Activated naive CD4-positive, alpha-beta T cell treated with anti-CD3 and anti-CD28 coated beads, Interleukin-2, amount 50 U/mL, for 72 hours (primary cell): ENCODE results near the gene RMI2. TPM values are rescaled to one million over a fixed set of nuclear protein-coding genes. Genes with fewer than 3 reads are reported as not detected.

Source experiments
- ATAC-seq, 2 donors: fragments of 150-1000 bp; cut with Tn5 transposase; 2 replicates each; pipeline ENCODE4 v1.10.0; 2021; ENCODE audit warnings: mild to moderate bottlenecking in 2 of 2, moderate library complexity in 2 of 2
- DNase-seq, 2 donors: peaks; one replicate each; pipeline ENCODE4 v3.0.0; 2021 to 2022; ENCODE audit warnings: low spot score in 2 of 2
- H3K27ac Mint-ChIP-seq, 2 donors: one replicate each; pipeline ENCODE4 v1.8.0; 2022; ENCODE audit warnings: mild to moderate bottlenecking in 2 of 2, mixed read lengths in 2 of 2
- H3K36me3 Mint-ChIP-seq, 2 donors: one replicate each; pipeline ENCODE4 v1.8.0; 2022; ENCODE audit warnings: mixed read lengths in 2 of 2
- H3K9me3 Mint-ChIP-seq, 2 donors: one replicate each; pipeline ENCODE4 v1.8.0; 2022; ENCODE audit warnings: mixed read lengths in 2 of 2
- total RNA-seq, 2 donors: library from RNA; stranded (reverse); gene quantifications; one replicate each; pipeline ENCODE4 v1.2.3, GENCODE V29; 2022

RMI2 gene
- total RNA-seq, 2 donors from 2014 or later = 40.4 to 78.1 TPM

DNA sequence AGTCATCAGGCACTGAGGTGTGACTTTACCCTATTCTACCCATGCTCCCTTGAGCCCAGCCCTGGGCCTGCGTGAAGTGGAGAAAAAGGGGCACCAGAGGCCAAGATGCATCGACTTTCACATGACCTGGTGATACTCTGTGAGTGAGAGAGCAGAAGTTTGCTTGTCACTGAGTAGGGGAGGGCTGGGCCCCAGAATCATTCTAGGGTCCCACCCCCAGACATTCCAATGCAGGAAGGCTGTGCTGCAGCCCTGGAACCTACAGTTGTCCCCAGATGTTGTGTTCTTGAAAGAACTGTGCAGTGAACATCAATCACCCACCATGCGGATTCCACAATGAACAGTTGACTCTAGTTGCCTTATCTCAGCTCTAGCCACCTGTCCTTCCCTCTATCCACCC is 6.2 kb upstream of the RMI2 start:
- Mint-ChIP-seq H3K36me3 (no peaks in the 10 kb centered on the region), H3K9me3 (no peaks in the 10 kb centered on the region), H3K27ac (no peak overlapping the region)
- DNase-seq (no peak), ATAC-seq (no peak)

DNA sequence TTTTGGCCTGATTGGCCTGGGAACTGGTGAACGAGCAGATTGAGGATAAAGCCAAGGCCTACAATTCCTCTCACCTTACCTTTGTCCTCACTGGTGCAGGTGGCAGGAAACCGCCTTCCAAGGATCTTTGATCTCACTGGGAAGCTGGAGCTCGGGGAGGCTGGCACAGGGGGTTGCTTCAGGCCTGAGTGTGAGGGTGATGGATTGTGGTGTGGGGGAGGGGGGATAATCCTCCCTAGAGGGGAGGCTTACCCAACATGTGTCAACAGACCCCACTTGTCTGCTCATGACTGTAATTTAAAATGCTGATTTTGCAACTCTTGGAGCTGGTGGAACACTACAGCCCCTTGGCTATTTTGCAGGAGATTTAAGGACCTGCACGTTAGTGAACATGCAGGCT is 4.5 kb upstream of the RMI2 start:
- ATAC-seq = no peak

DNA sequence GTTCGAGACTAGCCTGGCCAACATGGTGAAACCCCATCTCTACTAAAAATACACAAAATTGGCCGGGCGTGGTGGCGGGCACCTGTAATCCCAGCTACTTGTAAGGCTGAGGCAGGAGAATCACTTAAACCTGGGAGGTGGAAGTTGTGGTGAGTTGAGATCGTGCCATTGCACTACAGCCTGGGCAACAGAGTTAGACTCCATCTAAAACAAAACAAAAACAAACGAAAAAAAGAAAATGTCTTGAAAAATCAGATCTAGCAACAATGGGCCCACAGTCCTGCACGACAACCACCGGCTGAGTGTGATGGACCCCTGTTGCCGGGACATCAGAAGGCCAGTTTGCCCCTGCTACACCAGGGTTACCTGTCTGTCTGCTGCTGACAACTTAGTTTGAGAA is 3.9 kb upstream of the RMI2 start:
- no peak for ATAC-seq
- DNase-seq = no peak
- Mint-ChIP-seq H3K36me3 (peaks cover 6 to 7% of the 10 kb centered on the region in 2 donors), H3K9me3 (no peaks in the 10 kb centered on the region), H3K27ac (peak overlapping the region in 1 of 2 donors; percentile 41)

More for the DNA sequence above, 4.5 kb upstream of the RMI2 start:
- no peaks in the 10 kb centered on the region for H3K9me3 Mint-ChIP-seq
- no peak for DNase-seq
- peak overlapping the region in 1 of 2 donors; percentile 22 for H3K27ac Mint-ChIP-seq
- H3K36me3 Mint-ChIP-seq = peaks cover 0 to under 1% of the 10 kb centered on the region in 2 donors

DNA sequence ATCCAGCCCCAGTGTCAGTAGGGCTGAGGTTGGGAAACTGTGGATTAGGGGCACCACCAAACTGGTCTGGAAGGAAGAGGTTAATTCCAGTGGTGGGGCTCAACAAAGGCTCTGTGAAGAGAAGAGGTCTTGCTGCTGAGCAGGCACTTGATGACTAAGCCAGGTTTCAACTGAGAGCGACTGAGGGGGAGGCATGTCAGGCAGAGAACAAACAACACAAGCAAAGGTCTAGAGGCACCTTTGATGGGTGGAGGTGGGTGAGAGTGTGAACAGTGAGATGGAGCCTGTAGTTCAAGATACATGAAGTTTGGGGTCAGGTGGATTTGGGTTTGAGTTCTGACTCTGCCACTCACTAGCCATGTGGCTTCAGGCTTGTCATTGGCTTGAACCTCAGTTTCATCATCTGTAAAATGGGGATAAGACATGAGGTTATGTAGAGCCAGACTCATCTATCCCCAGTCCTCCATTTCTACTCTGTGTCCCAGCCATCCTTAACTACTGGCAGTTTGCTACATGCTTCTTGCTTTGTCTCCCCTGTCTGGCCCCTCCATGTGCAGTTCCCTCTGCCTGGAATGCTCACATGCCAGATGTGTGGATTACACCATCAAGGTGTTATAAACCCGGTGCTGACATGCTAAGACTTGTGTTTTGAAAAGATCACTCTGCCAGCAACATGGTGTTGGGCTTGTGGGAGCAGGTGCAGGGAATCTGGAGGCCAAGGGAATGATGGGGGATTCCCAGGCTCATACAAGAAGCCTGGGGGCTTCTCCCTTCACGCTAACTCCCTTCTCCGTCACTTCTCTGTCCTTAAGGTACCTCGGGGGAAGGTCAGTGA is 3.0 kb upstream of the RMI2 start:
- peak overlapping the region; percentile 33 to 41 for H3K27ac Mint-ChIP-seq
- peaks cover 12 to 15% of the 10 kb centered on the region in 2 donors for H3K36me3 Mint-ChIP-seq
- no peaks in the 10 kb centered on the region for H3K9me3 Mint-ChIP-seq
- peak; percentile 44 to 70 for ATAC-seq
- DNase-seq = peak in 1 of 2 donors; percentile 32

DNA sequence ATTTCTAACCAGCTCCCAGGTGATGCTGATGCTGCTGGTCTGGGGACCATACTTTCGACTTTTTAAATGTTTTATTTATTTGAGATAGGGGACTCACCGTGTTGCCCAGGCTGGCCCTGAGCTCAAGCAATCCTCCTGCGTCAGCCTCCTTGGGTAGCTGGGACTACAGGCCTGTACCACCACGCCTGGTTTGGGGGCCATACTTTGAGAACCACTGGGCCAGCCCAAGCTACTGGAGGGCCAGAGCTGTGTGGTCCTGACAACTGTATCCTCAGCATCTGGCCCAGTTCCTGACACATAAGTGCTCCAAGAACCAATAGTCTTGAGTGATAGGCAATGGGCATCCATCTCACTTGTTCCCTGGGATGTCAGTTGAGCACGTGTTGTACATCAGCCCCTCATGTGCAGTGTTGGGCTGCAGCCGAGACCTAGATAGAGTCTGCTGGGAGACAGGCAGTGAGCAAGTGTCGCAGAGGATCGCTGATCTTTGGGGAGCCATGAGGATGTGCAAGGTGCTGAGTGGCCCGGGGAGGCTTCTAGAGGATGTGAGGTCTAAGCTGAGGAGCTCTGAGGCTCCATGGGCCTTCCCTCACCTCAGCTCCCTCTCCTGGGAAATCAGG is 1.6 kb downstream of the RMI2 start:
- ATAC-seq (no peak), DNase-seq (no peak)
- H3K36me3 Mint-ChIP-seq = peaks cover 17 to 52% of the 10 kb centered on the region in 2 donors
- no peaks in the 10 kb centered on the region for H3K9me3 Mint-ChIP-seq
- H3K27ac Mint-ChIP-seq = peak overlapping the region; percentile 58 to 99

DNA sequence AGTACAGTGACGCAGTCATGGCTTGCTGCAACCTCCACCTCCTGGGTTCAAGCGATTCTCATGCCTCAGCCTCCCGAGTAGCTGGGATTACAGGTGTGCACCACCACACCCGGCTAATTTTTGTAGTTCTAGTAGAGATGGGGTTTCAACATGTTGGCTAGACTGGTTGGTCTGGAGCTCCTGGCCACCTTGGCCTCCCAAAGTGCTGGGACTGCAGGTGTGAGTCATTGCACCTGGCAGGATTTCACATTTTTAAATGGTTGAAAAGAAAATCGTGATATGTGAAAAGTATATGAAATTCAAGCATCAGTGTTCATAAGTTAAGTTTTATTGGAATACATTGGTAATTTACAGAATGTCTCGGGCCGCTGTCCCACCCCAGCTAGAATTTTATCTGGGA is 2.6 kb downstream of the RMI2 start:
- H3K9me3 Mint-ChIP-seq = no peaks in the 10 kb centered on the region
- no peak overlapping the region for H3K27ac Mint-ChIP-seq
- DNase-seq = no peak
- no peak for ATAC-seq
- H3K36me3 Mint-ChIP-seq = peaks cover 17 to 62% of the 10 kb centered on the region in 2 donors

DNA sequence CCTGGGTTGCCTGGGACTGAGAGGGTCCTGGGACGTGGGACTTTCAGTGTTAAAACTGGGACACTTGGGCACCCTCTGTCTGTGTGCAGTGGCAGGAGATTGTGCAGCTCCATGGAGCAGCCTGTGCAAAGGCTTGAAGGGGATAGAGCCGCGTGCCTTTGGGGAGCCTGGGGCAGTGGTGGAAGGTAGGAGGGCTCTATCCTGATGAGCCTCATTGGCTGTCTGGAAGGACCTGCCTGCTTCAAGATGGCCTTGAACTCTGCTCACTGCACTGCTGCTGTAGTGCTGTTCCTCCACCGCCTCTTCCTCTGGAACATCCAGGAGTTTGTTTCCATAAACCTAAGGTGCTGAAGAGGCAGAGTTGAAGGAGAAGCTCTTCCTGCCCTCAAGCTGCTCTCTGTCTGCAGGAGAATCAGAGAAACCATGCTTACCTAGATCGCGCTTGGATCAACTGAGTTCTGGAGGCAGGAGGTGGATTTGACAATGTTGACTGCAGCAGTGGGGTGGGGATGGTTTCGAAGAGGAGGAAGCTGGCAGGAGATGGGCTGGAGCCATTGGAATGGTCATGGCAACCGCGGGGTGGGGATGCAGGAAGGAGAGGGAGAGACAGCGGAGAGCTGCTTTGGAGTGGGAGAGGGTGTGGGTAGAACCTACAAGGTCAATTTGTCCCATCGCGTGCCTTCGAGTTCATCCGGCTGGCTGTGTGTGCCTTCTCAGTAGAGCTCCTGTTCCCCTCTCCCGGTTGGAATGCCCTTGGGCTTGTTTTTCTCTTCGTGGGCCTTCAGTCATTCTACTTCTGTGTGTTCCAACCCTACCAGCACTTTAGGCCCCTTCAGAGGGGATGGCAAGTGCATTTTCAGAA is 3.7 kb downstream of the RMI2 start:
- peaks cover 28 to 73% of the 10 kb centered on the region in 2 donors for H3K36me3 Mint-ChIP-seq
- no peak overlapping the region for H3K27ac Mint-ChIP-seq
- ATAC-seq (no peak), DNase-seq (no peak)
- H3K9me3 Mint-ChIP-seq = no peaks in the 10 kb centered on the region

DNA sequence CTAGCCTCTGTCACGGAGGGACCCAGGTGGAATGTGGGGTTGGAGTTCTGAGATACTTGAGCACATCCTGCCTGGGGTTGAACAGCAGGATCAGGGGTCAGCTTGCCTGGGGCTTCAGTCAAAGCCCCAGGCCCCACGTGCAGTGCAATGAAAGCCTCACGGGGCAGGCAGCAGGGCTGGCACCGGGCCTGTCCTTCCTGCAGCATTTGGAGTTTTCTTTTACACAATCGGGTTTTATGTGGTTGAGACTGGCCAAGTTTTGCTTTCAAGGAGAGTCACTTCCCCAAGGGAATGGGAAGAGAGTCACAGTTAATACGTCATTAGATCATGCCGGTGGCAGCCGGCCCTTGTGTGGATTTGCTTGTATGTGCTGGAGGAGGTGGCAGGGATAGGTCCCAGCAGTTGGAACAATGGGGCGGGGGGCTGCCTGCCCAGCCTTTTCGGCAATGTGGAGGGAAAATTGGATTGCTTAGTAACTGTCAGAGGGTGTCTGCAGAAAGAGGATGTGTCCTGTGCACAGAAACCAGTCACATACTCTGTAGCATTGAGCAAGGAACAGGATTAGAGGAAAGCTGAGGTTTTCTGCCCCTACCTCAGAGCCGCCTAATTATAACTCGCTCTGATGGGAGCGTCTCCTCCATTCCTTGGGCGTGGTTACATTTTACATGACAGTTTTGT is 4.5 kb downstream of the RMI2 start:
- DNase-seq (no peak), ATAC-seq (no peak)
- H3K36me3 Mint-ChIP-seq = peaks cover 30 to 76% of the 10 kb centered on the region in 2 donors
- H3K27ac Mint-ChIP-seq = no peak overlapping the region
- no peaks in the 10 kb centered on the region for H3K9me3 Mint-ChIP-seq

DNA sequence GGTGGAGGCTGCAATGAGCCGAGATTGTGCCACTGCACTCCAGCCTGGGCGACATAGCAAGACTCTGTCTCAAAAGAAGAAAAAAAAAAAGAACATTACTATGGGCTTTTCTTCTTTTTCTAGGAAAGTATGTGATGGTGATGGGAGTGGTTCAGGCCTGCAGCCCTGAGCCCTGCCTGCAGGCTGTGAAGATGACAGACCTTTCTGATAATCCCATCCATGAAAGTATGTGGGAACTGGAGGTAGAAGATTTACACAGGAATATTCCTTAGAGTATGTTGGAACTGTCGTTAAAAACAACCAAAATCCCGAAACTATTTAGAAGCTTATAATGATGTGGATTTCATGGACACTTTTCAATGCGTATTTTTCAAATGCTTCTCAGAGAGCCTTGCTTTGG is 5.3 kb downstream of the RMI2 start:
- DNase-seq (no peak), ATAC-seq (no peak)
- Mint-ChIP-seq H3K36me3 (peaks cover 30 to 76% of the 10 kb centered on the region in 2 donors), H3K9me3 (no peaks in the 10 kb centered on the region), H3K27ac (no peak overlapping the region)

DNA sequence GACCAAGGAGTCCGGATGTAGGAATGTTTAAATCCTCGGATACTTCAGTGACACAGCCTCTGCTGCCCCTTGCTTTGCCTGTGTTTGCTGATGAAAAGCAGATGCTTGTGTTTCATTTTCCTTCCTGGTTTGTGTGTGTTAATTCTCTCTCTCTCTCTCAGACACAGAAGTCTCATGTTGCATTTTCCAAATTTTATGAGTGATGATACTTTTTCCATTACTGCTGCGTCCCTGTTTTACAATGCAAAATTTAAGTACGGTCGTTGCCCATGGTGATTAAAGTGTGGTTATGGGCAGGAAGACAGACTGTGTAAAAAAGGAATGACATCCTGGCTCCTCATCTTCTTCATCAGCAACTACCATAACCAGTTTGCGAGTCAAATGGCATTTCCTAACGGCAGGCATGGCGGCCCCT is 5.7 kb downstream of the RMI2 start:
- H3K27ac Mint-ChIP-seq = no peak overlapping the region
- no peak for DNase-seq
- no peak for ATAC-seq
- peaks cover 27 to 74% of the 10 kb centered on the region in 2 donors for H3K36me3 Mint-ChIP-seq
- no peaks in the 10 kb centered on the region for H3K9me3 Mint-ChIP-seq

DNA sequence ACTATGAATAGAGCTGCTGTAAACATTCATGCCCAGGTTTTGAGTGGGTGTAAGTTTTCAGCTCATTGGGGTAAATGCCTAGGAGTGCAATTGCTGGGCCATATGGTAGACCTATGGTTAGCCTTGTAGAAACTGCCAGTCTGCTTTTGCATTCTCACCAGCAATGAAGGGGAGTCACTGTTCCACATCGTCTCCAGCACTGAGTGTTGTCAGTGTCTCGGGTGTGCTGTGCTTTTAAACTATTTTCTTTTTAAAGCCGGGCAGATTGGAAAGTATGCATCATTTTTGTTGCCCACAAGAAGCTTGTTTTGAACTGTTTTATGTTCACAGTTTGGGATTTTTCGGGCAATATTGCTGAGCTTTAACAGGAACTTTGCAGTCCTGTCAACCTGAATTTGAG is 7.9 kb downstream of the RMI2 start:
- DNase-seq (no peak), ATAC-seq (no peak)
- peaks cover 17 to 63% of the 10 kb centered on the region in 2 donors for H3K36me3 Mint-ChIP-seq
- peak overlapping the region in 1 of 2 donors; percentile 93 for H3K27ac Mint-ChIP-seq
- H3K9me3 Mint-ChIP-seq = no peaks in the 10 kb centered on the region

DNA sequence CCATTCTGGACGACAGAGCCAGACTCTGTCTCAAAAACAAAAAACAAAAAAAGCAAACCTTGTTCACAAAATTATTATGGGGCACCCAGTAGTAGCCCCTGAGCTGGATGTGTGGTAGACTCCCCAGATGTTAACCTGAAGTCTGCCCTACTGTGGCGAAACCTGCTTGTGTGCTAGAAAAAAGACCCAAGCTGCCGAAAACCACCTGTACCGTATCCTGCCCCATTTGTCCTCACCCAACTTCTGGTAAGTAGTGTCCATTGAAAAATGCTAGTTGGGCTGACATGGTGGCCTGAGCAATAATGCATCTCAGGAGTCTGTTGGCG is 9.1 kb downstream of the RMI2 start:
- H3K9me3 Mint-ChIP-seq = no peaks in the 10 kb centered on the region
- H3K36me3 Mint-ChIP-seq = peaks cover 17 to 51% of the 10 kb centered on the region in 2 donors
- DNase-seq (no peak), ATAC-seq (peak in 1 of 2 donors; percentile 34)
- H3K27ac Mint-ChIP-seq = peak overlapping the region; percentile 93 to 97

DNA sequence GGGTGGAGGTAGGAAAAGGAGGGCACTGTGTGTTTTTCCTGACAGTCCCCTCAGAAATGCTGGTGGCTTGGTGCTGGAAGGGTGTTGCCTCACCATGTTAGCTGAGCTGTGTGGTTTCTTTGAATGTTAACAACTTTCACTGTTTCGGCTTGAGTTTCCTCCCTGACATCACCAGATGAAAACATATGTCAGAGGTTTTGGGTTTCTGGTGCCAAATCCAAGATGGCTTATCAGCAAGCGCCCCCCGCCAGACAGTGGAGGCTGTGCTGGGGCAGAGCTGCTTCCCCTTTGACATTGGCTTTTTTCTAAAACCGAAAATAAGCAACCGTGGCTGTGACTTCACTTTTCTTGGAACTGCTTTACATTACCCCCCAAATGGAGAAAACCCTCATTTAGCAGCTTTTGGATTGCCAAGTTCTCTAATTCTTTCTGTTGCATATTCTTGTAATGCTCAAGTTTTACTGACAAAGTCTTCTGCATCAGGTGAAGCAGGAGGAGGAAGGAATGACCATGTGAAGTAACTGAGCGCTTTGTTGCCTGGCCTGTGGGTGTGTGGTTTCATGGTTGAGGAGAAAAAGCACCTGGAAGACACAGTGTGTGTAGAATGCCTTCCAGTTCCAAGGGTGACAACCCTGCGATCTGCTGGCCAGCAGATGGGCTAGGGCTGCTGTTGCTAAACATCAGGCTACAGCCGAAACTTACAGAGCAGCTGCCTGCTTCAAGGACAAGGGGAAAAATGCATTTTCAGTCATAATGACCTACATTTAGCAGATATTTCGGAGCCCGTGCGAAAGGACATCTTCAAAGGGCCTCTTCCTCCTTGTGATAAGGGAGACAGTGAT is 9.7 kb downstream of the RMI2 start:
- Mint-ChIP-seq H3K9me3 (no peaks in the 10 kb centered on the region), H3K36me3 (peaks cover 17 to 45% of the 10 kb centered on the region in 2 donors), H3K27ac (peak overlapping the region; percentile 93 to 97)
- DNase-seq (peak; percentile 74 to 79), ATAC-seq (peak; percentile 79 to 91)

DNA sequence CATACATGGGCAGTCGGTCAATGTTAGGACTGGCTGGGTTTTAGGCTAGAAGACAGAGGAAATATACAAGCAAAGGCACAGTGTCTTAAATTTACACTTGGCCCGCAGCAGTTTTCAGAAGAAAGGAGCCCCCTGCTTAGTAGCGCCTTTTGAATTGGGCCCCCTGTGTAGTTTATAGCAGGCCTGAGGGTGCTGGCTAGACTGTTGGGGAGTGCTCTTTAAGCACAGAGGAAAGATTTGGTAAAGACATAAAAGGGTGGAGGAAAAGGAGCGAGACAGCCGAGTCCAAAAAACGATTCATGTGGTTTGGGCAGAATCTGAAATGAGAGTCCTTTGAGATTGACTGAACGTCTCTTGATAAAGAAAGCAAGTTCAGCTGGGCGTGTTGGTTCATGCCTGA is 10.6 kb downstream of the RMI2 start:
- no peak for DNase-seq
- peaks cover 17 to 40% of the 10 kb centered on the region in 2 donors for H3K36me3 Mint-ChIP-seq
- no peaks in the 10 kb centered on the region for H3K9me3 Mint-ChIP-seq
- ATAC-seq = peak; percentile 16 to 56
- H3K27ac Mint-ChIP-seq = peak overlapping the region; percentile 93 to 97

DNA sequence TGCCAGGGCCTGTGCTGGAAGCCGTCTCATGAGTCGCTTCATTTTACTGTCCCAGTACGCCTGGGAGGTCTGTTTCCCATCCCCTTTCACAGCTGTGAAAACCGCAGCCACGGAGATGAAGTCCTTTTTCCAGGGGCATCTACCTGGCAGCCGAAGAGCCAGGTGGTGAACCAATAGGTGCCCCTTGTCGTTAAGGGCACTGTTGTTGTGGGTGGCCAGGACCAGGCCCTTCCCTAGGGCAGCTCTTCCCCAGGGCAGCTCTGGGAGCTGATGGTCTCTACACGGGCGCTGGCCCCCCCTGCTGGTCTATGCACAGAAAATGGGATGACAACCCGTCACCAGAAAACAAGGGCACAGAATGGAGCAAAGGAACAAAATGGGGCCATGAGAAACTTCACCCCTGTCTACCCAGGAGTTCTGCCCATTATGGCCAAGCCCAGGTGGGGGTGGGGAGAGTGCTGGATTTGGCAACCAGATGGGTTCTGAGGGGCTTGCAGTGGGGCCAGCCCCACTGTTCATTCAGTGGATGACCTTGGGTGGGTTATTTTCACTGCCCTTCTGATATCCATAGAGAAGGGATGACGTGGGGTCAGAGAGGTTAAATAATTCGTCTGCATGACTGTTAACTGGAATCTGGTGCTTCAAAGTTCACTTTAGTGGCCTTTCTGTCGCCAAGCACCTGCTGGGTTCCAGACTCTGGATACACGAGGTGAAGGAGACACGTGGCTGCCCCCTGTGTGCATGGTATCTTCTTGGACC is 11.5 kb downstream of the RMI2 start:
- peak in 1 of 2 donors; percentile 59 for DNase-seq
- Mint-ChIP-seq H3K36me3 (peaks cover 13 to 32% of the 10 kb centered on the region in 2 donors), H3K27ac (peak overlapping the region; percentile 3 to 93), H3K9me3 (no peaks in the 10 kb centered on the region)
- no peak for ATAC-seq
